GM12865 (cell line): ENCODE results near the gene NRAP.

Experiments
- DNase-seq: peaks from one replicate; pipeline ENCODE4 v3.0.0; 2010; ENCODE audit warnings: low read depth
- H3K4me3 ChIP-seq: 2 replicates; pipeline ENCODE4 v1.5.1; 2011; ENCODE audit warnings: mild to moderate bottlenecking, low read depth, low read length, control low read depth
- TF ChIP-seq, protein P1 (sequence below): IDR thresholded peaks from 2 replicates; pipeline ENCODE4 v1.5.1; 2011; ENCODE audit warnings: low read length, control low read depth, low read depth, inconsistent platforms; ENCODE audit not compliant: insufficient read depth; ENCODE audit errors: missing control alignments

Gene NRAP

DNA sequence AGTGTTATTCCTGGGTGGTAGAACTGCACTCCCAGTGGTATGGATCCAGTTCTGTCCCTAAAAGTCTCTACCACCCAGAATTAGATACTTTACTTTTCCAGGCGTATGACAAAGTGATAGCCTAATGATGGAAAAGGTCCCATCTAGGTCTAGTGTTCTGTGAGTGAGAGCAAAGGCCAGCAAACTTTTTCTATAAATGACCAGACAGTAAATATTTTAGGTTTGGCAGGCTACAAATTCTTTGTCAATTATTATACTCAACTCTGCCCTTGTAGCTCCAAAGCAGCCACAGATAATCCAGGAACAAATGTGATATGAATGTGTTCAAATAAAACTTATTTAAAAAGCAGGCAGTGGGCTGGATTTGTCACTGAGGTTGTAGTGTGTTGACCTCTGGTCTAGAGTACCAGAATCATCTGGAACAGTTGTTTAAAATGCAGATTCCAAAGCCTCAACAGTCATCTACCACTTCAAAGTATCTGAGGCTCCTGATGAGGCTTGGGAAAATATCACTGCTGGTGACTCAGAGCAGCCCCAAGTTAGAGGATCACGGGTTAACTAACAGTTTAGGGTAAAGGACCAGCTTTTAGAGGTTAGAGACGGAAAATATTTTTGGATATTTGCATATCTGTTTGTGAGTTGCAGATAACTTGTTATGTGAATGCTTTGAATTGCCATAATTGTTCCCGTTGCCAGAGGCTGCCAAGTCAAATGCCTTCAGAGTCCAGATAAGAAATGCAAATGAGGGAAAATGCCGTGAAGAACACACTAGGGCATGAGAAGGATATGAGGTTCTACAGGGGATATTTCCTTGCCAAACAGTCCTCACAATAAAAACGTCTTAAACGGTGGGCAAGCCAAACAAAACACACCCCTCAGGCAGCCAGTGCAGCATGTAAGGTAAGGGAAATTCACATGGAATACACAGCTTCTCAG is 19.4 kb downstream of the NRAP start:
- H3K4me3 ChIP-seq: no peak overlapping the region
- DNase-seq: no peak
- TF ChIP-seq, protein P1, sequence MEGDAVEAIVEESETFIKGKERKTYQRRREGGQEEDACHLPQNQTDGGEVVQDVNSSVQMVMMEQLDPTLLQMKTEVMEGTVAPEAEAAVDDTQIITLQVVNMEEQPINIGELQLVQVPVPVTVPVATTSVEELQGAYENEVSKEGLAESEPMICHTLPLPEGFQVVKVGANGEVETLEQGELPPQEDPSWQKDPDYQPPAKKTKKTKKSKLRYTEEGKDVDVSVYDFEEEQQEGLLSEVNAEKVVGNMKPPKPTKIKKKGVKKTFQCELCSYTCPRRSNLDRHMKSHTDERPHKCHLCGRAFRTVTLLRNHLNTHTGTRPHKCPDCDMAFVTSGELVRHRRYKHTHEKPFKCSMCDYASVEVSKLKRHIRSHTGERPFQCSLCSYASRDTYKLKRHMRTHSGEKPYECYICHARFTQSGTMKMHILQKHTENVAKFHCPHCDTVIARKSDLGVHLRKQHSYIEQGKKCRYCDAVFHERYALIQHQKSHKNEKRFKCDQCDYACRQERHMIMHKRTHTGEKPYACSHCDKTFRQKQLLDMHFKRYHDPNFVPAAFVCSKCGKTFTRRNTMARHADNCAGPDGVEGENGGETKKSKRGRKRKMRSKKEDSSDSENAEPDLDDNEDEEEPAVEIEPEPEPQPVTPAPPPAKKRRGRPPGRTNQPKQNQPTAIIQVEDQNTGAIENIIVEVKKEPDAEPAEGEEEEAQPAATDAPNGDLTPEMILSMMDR: no peak

DNA sequence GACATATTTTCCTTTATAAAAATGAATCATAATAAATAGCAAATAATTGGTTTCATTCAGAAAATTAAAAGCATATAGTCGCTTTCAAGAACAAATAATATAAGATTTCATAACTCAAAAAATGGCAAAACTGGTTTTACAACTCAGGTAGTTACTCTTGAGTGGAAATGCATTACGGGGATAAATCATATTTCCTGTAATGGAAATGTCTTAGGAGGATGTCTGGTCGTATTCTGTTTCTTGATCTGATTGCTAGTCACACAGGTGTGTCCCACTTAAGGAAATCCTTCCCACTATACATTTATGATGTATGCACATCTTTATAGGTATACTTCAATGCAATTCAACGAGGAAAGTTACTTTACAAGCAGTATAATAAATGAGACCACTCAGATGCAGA is 20.7 kb downstream of the NRAP start:
- H3K4me3 ChIP-seq: no peak overlapping the region
- TF ChIP-seq, protein P1: no peak
- no peak for DNase-seq

DNA sequence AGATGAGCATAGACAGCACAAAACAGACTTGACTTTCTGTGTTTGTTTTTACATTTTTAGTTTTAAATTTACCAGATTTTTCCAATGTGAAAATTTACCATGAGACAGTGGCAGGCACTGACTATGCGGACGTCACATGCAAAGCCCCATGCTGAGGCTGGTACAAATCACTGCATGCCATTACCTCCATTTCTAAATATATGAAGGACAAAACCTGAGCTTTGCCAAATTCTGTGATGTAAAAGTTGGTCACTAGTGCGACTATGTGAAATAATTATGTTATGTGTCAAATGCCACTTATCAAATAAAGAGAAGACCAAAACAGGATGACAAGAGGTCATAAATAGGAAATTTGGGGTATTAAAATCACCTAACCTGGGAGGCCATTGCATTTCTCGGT is 22.1 kb downstream of the NRAP start:
- no peak overlapping the region for H3K4me3 ChIP-seq
- no peak for DNase-seq
- TF ChIP-seq, protein P1: no peak

DNA sequence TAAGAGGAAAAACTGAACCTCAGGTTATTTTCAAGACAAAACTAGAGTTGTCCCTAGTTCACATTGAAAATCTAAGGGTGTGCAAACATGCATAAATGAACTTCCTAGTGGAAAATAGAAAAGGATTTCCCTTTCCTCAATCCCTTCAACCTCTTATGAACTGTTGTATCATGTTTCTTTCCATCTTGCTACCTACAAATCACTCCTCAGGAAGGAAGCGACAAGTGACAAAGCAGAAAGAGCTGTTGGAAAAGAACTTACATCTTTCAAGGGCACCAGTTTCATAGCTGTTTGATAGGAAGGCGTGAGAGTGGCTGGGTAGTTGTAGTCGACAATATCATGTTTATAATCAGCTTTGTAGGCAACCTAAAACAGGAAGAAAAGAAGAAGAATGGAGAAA is 23.9 kb downstream of the NRAP start:
- TF ChIP-seq, protein P1: no peak
- DNase-seq: no peak
- no peak overlapping the region for H3K4me3 ChIP-seq

DNA sequence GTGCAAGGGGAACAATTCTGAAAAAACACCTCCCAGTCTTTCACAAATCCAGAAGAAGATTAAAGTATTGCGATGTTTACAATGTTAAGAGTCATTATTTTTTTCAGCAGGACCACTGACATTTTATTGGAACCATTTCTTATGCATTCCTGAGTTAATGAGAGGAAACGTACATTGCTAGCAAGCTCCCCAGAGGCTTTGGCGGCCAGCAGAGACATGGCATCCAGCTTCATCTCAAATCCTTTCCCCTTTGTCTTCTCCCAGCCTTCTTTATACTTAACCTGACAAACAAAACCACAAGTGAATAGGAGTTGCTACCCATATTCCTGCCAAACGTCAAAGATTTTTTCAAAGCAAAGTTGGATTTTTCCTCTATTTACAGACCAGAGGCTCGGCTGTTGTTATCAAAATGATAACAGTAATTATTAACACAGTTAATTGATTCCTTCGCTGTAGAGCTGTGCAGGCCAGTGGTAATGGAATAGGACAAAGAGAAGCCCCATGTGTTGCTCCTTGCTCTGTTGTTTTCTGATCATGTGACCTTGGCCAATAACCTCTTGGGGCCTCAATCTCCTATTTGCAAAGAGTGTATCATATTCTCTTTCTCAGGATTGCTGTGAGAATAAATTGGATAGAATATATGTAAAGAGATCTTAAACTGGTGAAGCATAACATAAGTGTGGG is 32.0 kb downstream of the NRAP start:
- TF ChIP-seq, protein P1: no peak
- DNase-seq: no peak
- H3K4me3 ChIP-seq: no peak overlapping the region

DNA sequence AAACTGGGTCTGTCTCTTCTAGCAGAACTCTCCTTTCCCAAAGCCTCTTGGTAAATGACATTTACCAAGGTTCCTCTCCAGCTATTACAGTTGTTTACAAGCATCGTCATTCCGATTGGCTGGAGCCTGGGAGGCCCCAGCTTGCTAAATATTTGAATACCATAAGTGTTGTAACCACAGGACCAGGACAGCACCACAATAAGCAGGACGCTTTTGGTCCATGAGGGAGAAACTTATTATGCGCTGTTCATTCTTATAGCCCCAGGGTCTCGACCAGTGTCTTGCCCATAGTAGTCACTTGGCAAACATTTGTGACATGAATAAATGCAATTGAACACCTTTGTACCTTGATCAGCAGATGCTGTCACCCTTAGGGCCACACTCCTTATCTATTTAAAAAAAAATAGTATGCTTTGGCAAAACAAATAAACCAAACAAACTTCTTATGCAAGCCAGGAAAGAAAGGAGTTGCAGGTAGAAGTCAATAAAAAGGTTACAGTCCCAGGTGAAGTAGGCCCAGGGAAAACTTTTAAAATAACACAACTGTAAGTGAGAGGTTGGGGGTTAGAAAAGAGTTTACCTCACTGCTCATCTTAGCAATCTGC is 32.8 kb downstream of the NRAP start:
- no peak for DNase-seq
- no peak overlapping the region for H3K4me3 ChIP-seq
- TF ChIP-seq, protein P1: no peak
